ENCODE measurements around the gene MOB3B.

Gene MOB3B

GRCh38 chr9:27329291-27329690 lies 200.3 kb downstream of the MOB3B start:
- no peak for ATAC-seq
- TF ChIP-seq ISL1 (CRISPR knock-in tag; IDR thresholded peaks at IDR 0.05) (no peak), ZC3H10 (CRISPR knock-in tag; IDR thresholded peaks at IDR 0.05) (no peak), BACH2 (CRISPR knock-in tag; IDR thresholded peaks at IDR 0.05; ENCODE audit: borderline replicate concordance) (no peak), SNAI2 (CRISPR knock-in tag; IDR thresholded peaks at IDR 0.05) (no peak), TSHZ2 (CRISPR knock-in tag; IDR thresholded peaks at IDR 0.05) (no peak), PATZ1 (CRISPR knock-in tag; IDR thresholded peaks at IDR 0.05; ENCODE audit: borderline replicate concordance) (no peak), CSDC2 (CRISPR knock-in tag; IDR thresholded peaks at IDR 0.05) (no peak), PPARA (CRISPR knock-in tag; IDR thresholded peaks at IDR 0.05; ENCODE audit: borderline replicate concordance) (no peak), POU6F1 (CRISPR knock-in tag; IDR thresholded peaks at IDR 0.05; ENCODE audit: borderline replicate concordance, low read depth) (no peak), CSRNP3 (CRISPR knock-in tag; IDR thresholded peaks at IDR 0.05) (no peak), RARB (CRISPR knock-in tag; IDR thresholded peaks at IDR 0.05) (no peak), ZNF8 (CRISPR knock-in tag; IDR thresholded peaks at IDR 0.05) (no peak), ESRRG (CRISPR knock-in tag; IDR thresholded peaks at IDR 0.05) (no peak), ZNF565 (CRISPR knock-in tag; conservative IDR thresholded peaks at IDR 0.05; ENCODE audit: low read depth) (no peak), ZFP30 (CRISPR knock-in tag; IDR thresholded peaks at IDR 0.05) (no peak), ARNTL (CRISPR knock-in tag; IDR thresholded peaks at IDR 0.05; ENCODE audit: borderline replicate concordance, low read depth) (no peak), GLIS3 (CRISPR knock-in tag; IDR thresholded peaks at IDR 0.05) (no peak), ZNF70 (CRISPR knock-in tag; IDR thresholded peaks at IDR 0.05) (no peak), CREB5 (CRISPR knock-in tag; IDR thresholded peaks at IDR 0.05; ENCODE audit: low read depth) (no peak)

GRCh38 chr9:27328483-27328882 lies 201.1 kb downstream of the MOB3B start:
- TF ChIP-seq ZFP3 (CRISPR knock-in tag; IDR thresholded peaks at IDR 0.05): no peak
- no peak for TF ChIP-seq ESRRG (CRISPR knock-in tag; IDR thresholded peaks at IDR 0.05)
- TF ChIP-seq ZFP30 (CRISPR knock-in tag; IDR thresholded peaks at IDR 0.05): no peak
- TF ChIP-seq ZNF8 (CRISPR knock-in tag; IDR thresholded peaks at IDR 0.05): no peak
- no peak for TF ChIP-seq PPARA (CRISPR knock-in tag; IDR thresholded peaks at IDR 0.05; ENCODE audit: borderline replicate concordance)
- no peak for TF ChIP-seq ARNTL (CRISPR knock-in tag; IDR thresholded peaks at IDR 0.05; ENCODE audit: borderline replicate concordance, low read depth)
- no peak for TF ChIP-seq GLIS3 (CRISPR knock-in tag; IDR thresholded peaks at IDR 0.05)
- no peak for TF ChIP-seq PATZ1 (CRISPR knock-in tag; IDR thresholded peaks at IDR 0.05; ENCODE audit: borderline replicate concordance)
- ATAC-seq: peak; percentile 29; the same call in 1 of the 3 replicates

Data from SK-N-SH treated with all-trans-retinoic acid at 6 μM for 48 hours (cell line).